Karpas-422 (cell line): ENCODE data around the gene SKIC8. TPM values are rescaled to one million over a fixed set of nuclear protein-coding genes. Genes with fewer than 3 reads are reported as not detected.

Experiments used
- DNase-seq: peaks from one replicate; pipeline ENCODE4 v3.0.0-alpha.2; 2015
- H2AFZ ChIP-seq: fragments of 200-600 bp; sonication (generic); 2 replicates; pipeline ENCODE4 v1.6.1; 2014; ENCODE audit warnings: antibody characterized with exemption, low read length, mixed read lengths
- H3K27ac ChIP-seq: fragments of 200-600 bp; sonication (generic); 2 replicates; pipeline ENCODE4 v1.5.1; 2014; ENCODE audit warnings: mild to moderate bottlenecking, low read length, moderate library complexity
- H3K27me3 ChIP-seq: fragments of 200-600 bp; sonication (generic); 2 replicates; pipeline ENCODE4 v1.6.1; 2014; ENCODE audit warnings: low read length, mixed read lengths
- H3K36me3 ChIP-seq: fragments of 200-600 bp; sonication (generic); 2 replicates; pipeline ENCODE4 v1.6.1; 2014; ENCODE audit warnings: low read length, mixed read lengths; ENCODE audit not compliant: insufficient read depth
- H3K4me1 ChIP-seq: fragments of 200-600 bp; sonication (generic); 2 replicates; pipeline ENCODE4 v1.6.1; 2014; ENCODE audit warnings: mild to moderate bottlenecking, low read length, mixed read lengths
- H3K4me2 ChIP-seq: fragments of 200-600 bp; sonication (generic); 2 replicates; pipeline ENCODE4 v1.6.1; 2014; ENCODE audit warnings: low read length, low read depth, mild to moderate bottlenecking; ENCODE audit not compliant: poor library complexity, severe bottlenecking
- H3K4me3 ChIP-seq: fragments of 200-600 bp; sonication (generic); 2 replicates; pipeline ENCODE4 v1.5.1; 2014; ENCODE audit warnings: mild to moderate bottlenecking, antibody characterized with exemption, low read length, mixed read lengths
- H3K79me2 ChIP-seq: fragments of 200-600 bp; sonication (generic); 2 replicates; pipeline ENCODE4 v1.6.1; 2014; ENCODE audit warnings: mild to moderate bottlenecking, low read length, mixed read lengths
- H3K9ac ChIP-seq: fragments of 200-600 bp; sonication (generic); 2 replicates; pipeline ENCODE4 v1.6.0; 2014; ENCODE audit warnings: low read length
- H3K9me2 ChIP-seq: fragments of 200-600 bp; sonication (generic), shearing (Covaris generic); replicated peaks from 2 replicates; pipeline ENCODE4 v1.6.0; 2014; ENCODE audit warnings: mild to moderate bottlenecking, low read length, moderate library complexity; ENCODE audit not compliant: insufficient read depth
- H3K9me3 ChIP-seq: fragments of 300-700, 200-600 bp; sonication (generic); 2 replicates; pipeline ENCODE4 v1.6.1; 2014; ENCODE audit warnings: low read length, mixed read lengths
- H4K20me1 ChIP-seq: fragments of 200-600 bp; sonication (generic); 2 replicates; pipeline ENCODE4 v1.6.1; 2014; ENCODE audit warnings: mild to moderate bottlenecking, antibody characterized with exemption, low read length, low read depth; ENCODE audit not compliant: insufficient read depth
- total RNA-seq: library from RNA; depleted of rRNA; stranded (reverse); fragments of >200 nt; shearing (Covaris generic); gene quantifications from 2 replicates; pipeline ENCODE4 v1.2.3, GENCODE V29; 2014; ENCODE audit warnings: low replicate concordance

The SKIC8 gene
- total RNA-seq, 1 experiment from 2014 or later: 134 TPM

GRCh38 chr15:78340231-78341056, 41.0 kb upstream of the SKIC8 start, which contains the start of gene CRABP1:
TSS of gene CRABP1 (plus strand) at chr15:78340353. CDS start at chr15:78340429, 76 bp downstream.
- Histone ChIP-seq H3K79me2 (no peaks in the 10 kb centered on the region), H3K9me3 (no peaks in the 10 kb centered on the region), H3K27me3 (no peaks in the 10 kb centered on the region), H4K20me1 (no peaks in the 10 kb centered on the region), H3K9ac (no peak within 1 kb of the TSS), H3K4me1 (no peaks in the 10 kb centered on the region), H3K4me3 (no peak within 1 kb of the TSS), H3K27ac (no peak within 1 kb of the TSS), H2AFZ (no peak within 1 kb of the TSS), H3K4me2 (no peak within 1 kb of the TSS), H3K36me3 (no peaks in the 10 kb centered on the region), H3K9me2 (no peaks in the 10 kb centered on the region)
- DNase-seq: no peak

DNA sequence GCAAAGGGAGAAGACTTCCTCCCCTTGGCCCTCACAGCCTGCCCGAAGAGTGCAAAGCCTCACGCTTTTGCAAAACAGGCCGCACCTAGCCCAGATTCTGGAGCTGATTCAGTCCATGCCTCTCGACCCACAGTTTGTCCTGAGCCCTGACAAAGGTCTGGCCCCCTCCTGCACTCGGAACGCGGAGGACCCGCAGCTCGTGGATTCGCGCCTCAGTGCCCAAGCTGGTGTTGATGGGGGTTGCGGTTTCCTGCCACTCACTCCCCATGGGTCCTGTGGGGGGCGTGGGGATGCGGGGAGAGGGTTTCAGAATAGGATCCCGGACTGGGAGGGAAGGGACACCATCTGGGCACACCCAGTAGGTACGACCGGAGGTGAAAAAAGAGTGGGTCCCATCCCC, 40.1 kb upstream of the SKIC8 start:
- H3K4me3 ChIP-seq: no peak overlapping the region
- no peaks in the 10 kb centered on the region for H3K9me3 ChIP-seq
- no peak overlapping the region for H3K9ac ChIP-seq
- no peaks in the 10 kb centered on the region for H3K36me3 ChIP-seq
- H3K79me2 ChIP-seq: no peaks in the 10 kb centered on the region
- H3K4me1 ChIP-seq: no peaks in the 10 kb centered on the region
- no peak overlapping the region for H3K27ac ChIP-seq
- H3K27me3 ChIP-seq: no peaks in the 10 kb centered on the region
- H3K4me2 ChIP-seq: no peak overlapping the region
- H4K20me1 ChIP-seq: no peaks in the 10 kb centered on the region
- no peaks in the 10 kb centered on the region for H3K9me2 ChIP-seq
- DNase-seq: no peak
- H2AFZ ChIP-seq: no peak overlapping the region

DNA sequence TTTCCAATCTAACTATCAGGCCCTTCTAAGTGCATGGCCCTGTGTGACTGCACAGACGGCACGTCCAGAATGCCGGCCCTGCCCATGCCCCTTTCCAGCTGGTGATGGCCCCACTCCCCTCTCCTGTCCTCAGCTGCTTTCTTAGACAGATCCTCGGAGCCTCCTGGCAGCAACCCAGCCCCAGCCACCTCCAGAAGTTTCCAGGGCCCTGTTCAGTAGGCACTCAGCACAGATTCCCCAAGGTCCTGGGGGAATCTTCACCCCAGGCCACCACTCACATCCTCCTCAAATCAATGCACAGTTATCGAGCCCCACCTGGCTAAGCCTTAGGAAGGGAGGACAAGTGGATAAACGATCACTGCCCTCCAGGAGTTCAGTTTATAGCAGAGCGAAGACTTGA, 39.4 kb upstream of the SKIC8 start:
- Histone ChIP-seq H3K4me3 (no peak overlapping the region), H3K27ac (no peak overlapping the region), H3K36me3 (no peaks in the 10 kb centered on the region), H3K9ac (no peak overlapping the region), H3K9me3 (no peaks in the 10 kb centered on the region), H2AFZ (no peak overlapping the region), H3K4me1 (no peaks in the 10 kb centered on the region), H4K20me1 (no peaks in the 10 kb centered on the region), H3K79me2 (no peaks in the 10 kb centered on the region), H3K9me2 (no peaks in the 10 kb centered on the region), H3K27me3 (no peaks in the 10 kb centered on the region), H3K4me2 (no peak overlapping the region)
- no peak for DNase-seq

GRCh38 chr15:78335985-78336384, 36.6 kb upstream of the SKIC8 start:
- Histone ChIP-seq H4K20me1 (no peaks in the 10 kb centered on the region), H2AFZ (no peak overlapping the region), H3K9me2 (no peaks in the 10 kb centered on the region), H3K27ac (no peak overlapping the region), H3K36me3 (no peaks in the 10 kb centered on the region), H3K4me1 (no peaks in the 10 kb centered on the region), H3K79me2 (no peaks in the 10 kb centered on the region), H3K9me3 (no peaks in the 10 kb centered on the region), H3K4me2 (no peak overlapping the region), H3K9ac (no peak overlapping the region), H3K27me3 (no peaks in the 10 kb centered on the region; the same call in 1 of the 2 replicates), H3K4me3 (no peak overlapping the region)
- DNase-seq: no peak

- H3K9me3 ChIP-seq: no peaks in the 10 kb centered on the region
- no peaks in the 10 kb centered on the region for H4K20me1 ChIP-seq
- no peaks in the 10 kb centered on the region for H3K9me2 ChIP-seq
- no peak overlapping the region for H2AFZ ChIP-seq
- H3K4me3 ChIP-seq: no peak overlapping the region
- no peaks in the 10 kb centered on the region; the same call in 1 of the 2 replicates for H3K27me3 ChIP-seq
- H3K9ac ChIP-seq: no peak overlapping the region
- H3K36me3 ChIP-seq: no peaks in the 10 kb centered on the region
- no peak overlapping the region for H3K27ac ChIP-seq
- no peak overlapping the region for H3K4me2 ChIP-seq
- no peaks in the 10 kb centered on the region for H3K4me1 ChIP-seq
- no peaks in the 10 kb centered on the region for H3K79me2 ChIP-seq
- no peak for DNase-seq
Observed at GRCh38 chr15:78334845-78335244, 35.4 kb upstream of the SKIC8 start.

GRCh38 chr15:78329625-78330024, 30.2 kb upstream of the SKIC8 start:
- H3K36me3 ChIP-seq: no peaks in the 10 kb centered on the region
- no peak for DNase-seq
- H3K27me3 ChIP-seq: no peaks in the 10 kb centered on the region; the same call in 1 of the 2 replicates
- H3K4me1 ChIP-seq: no peaks in the 10 kb centered on the region
- no peaks in the 10 kb centered on the region for H3K9me2 ChIP-seq
- no peak overlapping the region for H3K4me3 ChIP-seq
- no peak overlapping the region for H3K9ac ChIP-seq
- no peaks in the 10 kb centered on the region for H4K20me1 ChIP-seq
- no peaks in the 10 kb centered on the region for H3K79me2 ChIP-seq
- H3K27ac ChIP-seq: no peak overlapping the region
- H3K9me3 ChIP-seq: no peaks in the 10 kb centered on the region
- H2AFZ ChIP-seq: no peak overlapping the region
- H3K4me2 ChIP-seq: no peak overlapping the region

GRCh38 chr15:78327466-78327865, 28.1 kb upstream of the SKIC8 start:
- Histone ChIP-seq H3K27me3 (no peaks in the 10 kb centered on the region), H3K4me2 (no peak overlapping the region), H3K79me2 (no peaks in the 10 kb centered on the region), H3K9ac (no peak overlapping the region), H3K4me1 (no peaks in the 10 kb centered on the region), H3K9me3 (no peaks in the 10 kb centered on the region), H3K36me3 (no peaks in the 10 kb centered on the region), H2AFZ (no peak overlapping the region), H4K20me1 (no peaks in the 10 kb centered on the region), H3K27ac (no peak overlapping the region), H3K9me2 (no peaks in the 10 kb centered on the region), H3K4me3 (no peak overlapping the region)
- DNase-seq: no peak

- H3K36me3 ChIP-seq: no peaks in the 10 kb centered on the region
- H3K9me2 ChIP-seq: no peaks in the 10 kb centered on the region
- no peak overlapping the region for H3K9ac ChIP-seq
Observed at GRCh38 chr15:78325092-78325843, 25.9 kb upstream of the SKIC8 start.

More at GRCh38 chr15:78325092-78325843, 25.9 kb upstream of the SKIC8 start:
- H3K4me2 ChIP-seq: no peak overlapping the region
- no peaks in the 10 kb centered on the region for H3K9me3 ChIP-seq
- H2AFZ ChIP-seq: no peak overlapping the region
- no peaks in the 10 kb centered on the region for H3K79me2 ChIP-seq
- no peak for DNase-seq
- H3K27me3 ChIP-seq: no peaks in the 10 kb centered on the region
- no peak overlapping the region for H3K27ac ChIP-seq
- H3K4me3 ChIP-seq: no peak overlapping the region
- no peaks in the 10 kb centered on the region for H4K20me1 ChIP-seq
- no peaks in the 10 kb centered on the region for H3K4me1 ChIP-seq
